Measurements from ENCODE around the gene KRT83. TPM values are rescaled to one million over a fixed set of nuclear protein-coding genes. Genes with fewer than 3 reads are reported as not detected.

KRT83 gene
- total RNA-seq, 4 donors from 2014 or later = 10.3 to 97.1 (median 33.9) TPM; not detected in 1

- H3K27me3 ChIP-seq = peaks cover 4% of the 10 kb centered on the region
- H3K9me3 ChIP-seq = no peaks in the 10 kb centered on the region
- H3K36me3 ChIP-seq = no peaks in the 10 kb centered on the region
- TF ChIP-seq CTCF (IDR thresholded peaks at IDR 0.05) (no peak), EP300 (IDR thresholded peaks at IDR 0.05) (no peak), POLR2AphosphoS5 (IDR thresholded peaks at IDR 0.05) (no peak), POLR2A (IDR thresholded peaks at IDR 0.05) (no peak)
- no peak overlapping the region for H3K4me3 ChIP-seq
- peak in 1 of 2 donors; percentile 25 for DNase-seq (ENCODE audit: low spot score in 2 of 2)
- peaks cover 8% of the 10 kb centered on the region for H3K4me1 ChIP-seq
- no peak overlapping the region for H3K27ac ChIP-seq
- WGBS = 94% methylated on average over 1 of the region's 1 CpG
Measured at GRCh38 chr12:52361553-52361952, 40.4 kb upstream of the KRT83 start.

DNA sequence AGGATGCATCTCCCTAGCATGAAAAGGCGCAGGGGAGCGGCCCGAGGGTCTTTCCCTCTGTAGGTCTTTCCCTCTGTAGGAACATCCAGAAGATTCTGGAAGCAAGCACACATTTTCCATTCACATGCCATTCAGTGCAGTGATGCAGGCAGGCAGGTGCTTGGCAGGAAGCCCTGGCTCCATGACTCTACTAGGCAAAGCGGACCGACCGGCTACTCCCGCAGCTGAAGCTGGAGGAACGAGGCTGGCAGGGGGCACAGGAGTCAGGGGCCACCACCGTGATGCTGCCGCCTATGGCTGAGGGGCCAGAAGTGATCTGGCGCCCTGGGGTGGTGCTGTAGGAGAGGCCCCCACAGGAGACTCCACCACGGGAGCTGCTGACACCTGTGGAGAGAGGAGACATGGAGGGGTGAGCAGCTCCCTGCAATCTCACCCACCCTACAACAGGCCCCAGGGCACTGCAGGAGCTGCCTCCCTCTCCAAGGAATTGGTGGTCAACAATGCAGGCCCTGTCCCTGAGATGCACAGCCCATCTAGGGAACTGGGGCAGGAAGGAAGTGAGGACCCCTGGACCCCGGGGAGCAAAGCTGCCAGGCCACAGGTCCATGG, 39.6 kb upstream of the KRT83 start:
- no peak overlapping the region for H3K27ac ChIP-seq
- no peak overlapping the region for H3K4me3 ChIP-seq
- DNase-seq (ENCODE audit: low spot score in 2 of 2) = peak; percentile 59 to 74
- WGBS = 50% methylated on average over 10 of the region's 13 CpGs
- no peaks in the 10 kb centered on the region for H3K36me3 ChIP-seq
- TF ChIP-seq POLR2A (IDR thresholded peaks at IDR 0.05) = no peak
- no peak for TF ChIP-seq POLR2AphosphoS5 (IDR thresholded peaks at IDR 0.05)
- no peak for TF ChIP-seq EP300 (IDR thresholded peaks at IDR 0.05)
- no peak for TF ChIP-seq CTCF (IDR thresholded peaks at IDR 0.05)
- peaks cover 8% of the 10 kb centered on the region for H3K4me1 ChIP-seq
- H3K9me3 ChIP-seq = no peaks in the 10 kb centered on the region
- peaks cover 4% of the 10 kb centered on the region for H3K27me3 ChIP-seq

GRCh38 chr12:52360106-52360662, 39.0 kb upstream of the KRT83 start:
- Histone ChIP-seq H3K27me3 (peaks cover 4% of the 10 kb centered on the region), H3K4me1 (peaks cover 8% of the 10 kb centered on the region), H3K4me3 (no peak overlapping the region), H3K27ac (no peak overlapping the region), H3K36me3 (no peaks in the 10 kb centered on the region), H3K9me3 (no peaks in the 10 kb centered on the region)
- DNase-seq (ENCODE audit: low spot score in 2 of 2) = peak in 1 of 2 donors; percentile 35
- no peak for TF ChIP-seq CTCF (IDR thresholded peaks at IDR 0.05)
- TF ChIP-seq EP300 (IDR thresholded peaks at IDR 0.05) = no peak
- no peak for TF ChIP-seq POLR2A (IDR thresholded peaks at IDR 0.05)
- TF ChIP-seq POLR2AphosphoS5 (IDR thresholded peaks at IDR 0.05) = no peak
- WGBS = 68% methylated on average over 6 of the region's 7 CpGs

DNA sequence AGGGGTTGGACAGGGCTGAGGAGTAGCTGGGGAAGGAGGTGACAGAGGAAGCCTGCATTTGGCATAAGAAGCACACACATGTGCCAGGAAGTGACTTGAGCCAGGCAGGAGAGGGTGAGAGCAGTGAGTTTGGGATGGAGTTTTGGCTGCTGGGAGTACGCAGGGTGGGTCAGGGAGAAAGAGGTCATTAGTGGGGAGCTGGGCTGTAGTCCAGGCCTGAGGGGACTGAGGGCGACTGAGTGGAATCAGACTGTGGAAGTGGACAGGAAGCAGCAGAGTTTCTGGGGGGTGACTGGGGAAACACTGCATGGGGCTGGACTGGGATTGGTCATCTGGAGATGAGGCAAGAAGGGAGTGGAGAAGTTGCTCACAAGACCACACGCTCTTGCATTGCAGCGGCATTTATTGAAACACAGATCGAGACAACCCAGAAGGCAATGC, 38.4 kb upstream of the KRT83 start:
- no peak for TF ChIP-seq POLR2A (IDR thresholded peaks at IDR 0.05)
- no peak for TF ChIP-seq CTCF (IDR thresholded peaks at IDR 0.05)
- no peak for TF ChIP-seq EP300 (IDR thresholded peaks at IDR 0.05)
- TF ChIP-seq POLR2AphosphoS5 (IDR thresholded peaks at IDR 0.05) = no peak
- Histone ChIP-seq H3K4me1 (peaks cover 8% of the 10 kb centered on the region), H3K9me3 (no peaks in the 10 kb centered on the region), H3K27me3 (peaks cover 4% of the 10 kb centered on the region), H3K36me3 (no peaks in the 10 kb centered on the region), H3K4me3 (no peak overlapping the region), H3K27ac (no peak overlapping the region)
- DNase-seq (ENCODE audit: low spot score in 2 of 2) = peak in 1 of 2 donors; percentile 52
- 68% methylated on average over 5 of the region's 5 CpGs for WGBS

DNA sequence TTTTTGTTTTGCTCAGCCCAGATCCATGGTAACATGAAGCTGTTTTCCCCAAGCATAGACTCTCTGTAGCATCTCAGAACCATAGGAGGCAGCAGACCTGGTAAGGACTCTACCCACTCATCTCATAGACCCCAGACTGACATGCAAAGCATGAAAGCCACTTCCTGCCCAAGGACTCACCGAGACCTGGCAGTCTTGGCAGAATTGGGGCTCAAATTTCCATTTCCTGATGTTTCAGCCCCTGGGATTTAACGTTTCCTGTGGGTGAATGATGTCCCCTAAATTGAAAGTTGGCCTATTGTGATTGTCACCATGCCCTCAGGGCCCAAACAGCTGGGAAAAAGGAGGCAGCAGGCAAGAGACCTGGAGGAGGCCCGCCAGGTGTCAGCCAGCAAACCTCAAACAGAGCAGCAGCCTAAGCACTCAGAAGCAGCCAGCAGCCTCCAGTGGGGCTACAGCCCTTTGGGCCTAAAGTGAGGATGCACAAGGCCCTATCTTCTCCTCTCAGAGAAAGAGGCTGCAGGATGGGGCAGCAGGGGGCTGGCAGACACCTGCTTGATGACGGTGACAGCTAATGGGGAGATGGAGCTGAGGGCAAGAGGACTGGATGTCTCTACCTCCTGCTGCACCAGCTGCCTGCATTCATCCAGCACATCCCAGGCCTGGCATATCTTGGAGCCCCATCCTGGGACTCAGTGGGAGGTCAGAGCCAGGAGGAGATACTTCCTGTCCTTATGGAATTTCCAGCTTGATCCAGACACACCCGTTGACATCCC, 37.6 kb upstream of the KRT83 start:
- no peak for TF ChIP-seq POLR2A (IDR thresholded peaks at IDR 0.05)
- DNase-seq (ENCODE audit: low spot score in 2 of 2) = peak; percentile 32 to 46
- Histone ChIP-seq H3K36me3 (no peaks in the 10 kb centered on the region), H3K4me3 (no peak overlapping the region), H3K9me3 (no peaks in the 10 kb centered on the region), H3K4me1 (peaks cover 13% of the 10 kb centered on the region), H3K27ac (no peak overlapping the region), H3K27me3 (peaks cover 4% of the 10 kb centered on the region)
- WGBS = 62% methylated on average over 5 of the region's 5 CpGs

Data from suprapubic skin (tissue), 4 donors.